Choroid plexus epithelial cell (primary cell): Measurements from ENCODE around the gene CACNA1E.

Experiments used
- DNase-seq: peaks from one replicate; pipeline ENCODE4 v3.0.0-alpha.2; 2010; ENCODE audit warnings: low read depth
- H3K4me3 ChIP-seq: 2 replicates; pipeline ENCODE4 v1.5.1; 2011; ENCODE audit warnings: low read depth, mild to moderate bottlenecking, control low read depth, low read length, moderate library complexity
- CTCF ChIP-seq: conservative IDR thresholded peaks from 2 replicates; pipeline ENCODE4 v1.5.1; 2011; ENCODE audit warnings: low read depth, mild to moderate bottlenecking, control low read depth, inconsistent platforms, low read length, moderate library complexity

Gene CACNA1E

GRCh38 chr1:181559142-181559541 is 75.8 kb downstream of the CACNA1E start:
- H3K4me3 ChIP-seq = no peak overlapping the region
- no peak for TF ChIP-seq CTCF
- DNase-seq = no peak

GRCh38 chr1:181562395-181562794 is 79.1 kb downstream of the CACNA1E start:
- no peak for DNase-seq
- no peak for TF ChIP-seq CTCF
- H3K4me3 ChIP-seq = no peak overlapping the region

GRCh38 chr1:181568736-181569135 is 85.4 kb downstream of the CACNA1E start:
- DNase-seq = no peak
- no peak for TF ChIP-seq CTCF
- H3K4me3 ChIP-seq = no peak overlapping the region

- H3K4me3 ChIP-seq = no peak overlapping the region
- no peak for TF ChIP-seq CTCF
- no peak for DNase-seq
Measured at GRCh38 chr1:181577475-181577874, 94.2 kb downstream of the CACNA1E start.

- no peak for TF ChIP-seq CTCF
- DNase-seq = no peak
Measured at GRCh38 chr1:181583598-181583997, 100.3 kb downstream of the CACNA1E start.

GRCh38 chr1:181587870-181588438 is 104.6 kb downstream of the CACNA1E start:
- no peak for DNase-seq

More at GRCh38 chr1:181583598-181583997, 100.3 kb downstream of the CACNA1E start:
- H3K4me3 ChIP-seq = no peak overlapping the region

More at GRCh38 chr1:181587870-181588438, 104.6 kb downstream of the CACNA1E start:
- H3K4me3 ChIP-seq = no peak overlapping the region
- TF ChIP-seq CTCF = no peak
